ENCODE data around the gene LSAMP.

DNA sequence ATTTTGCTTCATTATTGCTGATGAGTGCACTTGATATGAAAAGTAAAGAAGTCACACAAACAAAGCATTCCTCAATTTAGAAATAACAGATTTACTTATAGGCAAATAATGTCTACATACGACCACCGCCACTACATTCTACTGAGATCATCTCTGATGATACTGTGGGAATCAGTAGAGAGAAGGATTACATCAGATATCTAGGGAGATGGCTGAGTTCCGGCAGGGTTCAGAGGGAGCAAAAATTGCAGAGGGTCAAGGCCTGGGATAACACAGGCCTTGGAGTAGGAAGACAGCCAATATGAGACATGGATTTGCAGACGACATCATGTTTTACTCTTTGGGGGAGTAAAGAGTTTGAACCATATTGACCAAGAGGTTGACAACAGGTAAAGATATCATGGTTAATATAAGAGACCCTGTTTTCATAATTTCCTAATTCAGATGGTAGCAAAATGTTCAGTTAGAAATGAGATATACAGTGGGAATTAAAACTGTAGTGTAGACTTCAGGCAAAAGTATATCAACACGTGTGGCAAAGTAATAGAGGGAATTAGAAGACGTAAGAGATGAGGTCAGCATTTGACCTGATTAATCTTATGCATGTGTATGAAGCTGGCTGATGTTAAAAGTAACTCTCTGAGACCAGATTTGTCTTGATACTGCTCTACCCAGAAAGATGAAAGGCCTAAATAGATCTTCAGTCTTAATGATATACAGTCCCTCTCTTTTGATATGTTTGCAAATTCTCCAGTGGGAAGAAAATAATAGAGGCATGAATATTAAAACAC, 15.6 kb downstream of the LSAMP start:
- TF ChIP-seq, protein P1, sequence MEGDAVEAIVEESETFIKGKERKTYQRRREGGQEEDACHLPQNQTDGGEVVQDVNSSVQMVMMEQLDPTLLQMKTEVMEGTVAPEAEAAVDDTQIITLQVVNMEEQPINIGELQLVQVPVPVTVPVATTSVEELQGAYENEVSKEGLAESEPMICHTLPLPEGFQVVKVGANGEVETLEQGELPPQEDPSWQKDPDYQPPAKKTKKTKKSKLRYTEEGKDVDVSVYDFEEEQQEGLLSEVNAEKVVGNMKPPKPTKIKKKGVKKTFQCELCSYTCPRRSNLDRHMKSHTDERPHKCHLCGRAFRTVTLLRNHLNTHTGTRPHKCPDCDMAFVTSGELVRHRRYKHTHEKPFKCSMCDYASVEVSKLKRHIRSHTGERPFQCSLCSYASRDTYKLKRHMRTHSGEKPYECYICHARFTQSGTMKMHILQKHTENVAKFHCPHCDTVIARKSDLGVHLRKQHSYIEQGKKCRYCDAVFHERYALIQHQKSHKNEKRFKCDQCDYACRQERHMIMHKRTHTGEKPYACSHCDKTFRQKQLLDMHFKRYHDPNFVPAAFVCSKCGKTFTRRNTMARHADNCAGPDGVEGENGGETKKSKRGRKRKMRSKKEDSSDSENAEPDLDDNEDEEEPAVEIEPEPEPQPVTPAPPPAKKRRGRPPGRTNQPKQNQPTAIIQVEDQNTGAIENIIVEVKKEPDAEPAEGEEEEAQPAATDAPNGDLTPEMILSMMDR (IDR thresholded peaks at IDR 0.05) = no peak
- no peak for TF ChIP-seq ZNF138 (CRISPR knock-in tag; conservative IDR thresholded peaks at IDR 0.05)
- TF ChIP-seq MYBL2 (CRISPR knock-in tag; IDR thresholded peaks at IDR 0.05) = no peak
- TF ChIP-seq, protein P2, sequence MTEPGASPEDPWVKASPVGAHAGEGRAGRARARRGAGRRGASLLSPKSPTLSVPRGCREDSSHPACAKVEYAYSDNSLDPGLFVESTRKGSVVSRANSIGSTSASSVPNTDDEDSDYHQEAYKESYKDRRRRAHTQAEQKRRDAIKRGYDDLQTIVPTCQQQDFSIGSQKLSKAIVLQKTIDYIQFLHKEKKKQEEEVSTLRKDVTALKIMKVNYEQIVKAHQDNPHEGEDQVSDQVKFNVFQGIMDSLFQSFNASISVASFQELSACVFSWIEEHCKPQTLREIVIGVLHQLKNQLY (CRISPR knock-in tag; IDR thresholded peaks at IDR 0.05) = no peak
- TF ChIP-seq, protein P3, sequence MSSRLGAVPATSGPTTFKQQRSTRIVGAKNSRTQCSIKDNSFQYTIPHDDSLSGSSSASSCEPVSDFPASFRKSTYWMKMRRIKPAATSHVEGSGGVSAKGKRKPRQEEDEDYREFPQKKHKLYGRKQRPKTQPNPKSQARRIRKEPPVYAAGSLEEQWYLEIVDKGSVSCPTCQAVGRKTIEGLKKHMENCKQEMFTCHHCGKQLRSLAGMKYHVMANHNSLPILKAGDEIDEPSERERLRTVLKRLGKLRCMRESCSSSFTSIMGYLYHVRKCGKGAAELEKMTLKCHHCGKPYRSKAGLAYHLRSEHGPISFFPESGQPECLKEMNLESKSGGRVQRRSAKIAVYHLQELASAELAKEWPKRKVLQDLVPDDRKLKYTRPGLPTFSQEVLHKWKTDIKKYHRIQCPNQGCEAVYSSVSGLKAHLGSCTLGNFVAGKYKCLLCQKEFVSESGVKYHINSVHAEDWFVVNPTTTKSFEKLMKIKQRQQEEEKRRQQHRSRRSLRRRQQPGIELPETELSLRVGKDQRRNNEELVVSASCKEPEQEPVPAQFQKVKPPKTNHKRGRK (CRISPR knock-in tag; IDR thresholded peaks at IDR 0.05; ENCODE audit: borderline replicate concordance) = no peak
